Kidney (tissue), 14 donors: Measurements from ENCODE around the gene FAM13A. TPM values are rescaled to one million over a fixed set of nuclear protein-coding genes. Genes with fewer than 3 reads are reported as not detected.
"Not testable (repeated sequence)": the region's sequence is repeated elsewhere in the genome, so short reads cannot be mapped to it uniquely, and the experiment has no call there.

Source experiments
- DNase-seq, 5 donors: peaks; one replicate each; pipeline ENCODE4 v3.0.0-alpha.2; 2013 to 2020
- FAIRE-seq: peaks from 2 replicates; lab custom pipeline; 2012; peaks lifted over from hg19 to GRCh38; lab: Jason Lieb, UNC
- H3K27ac ChIP-seq, 2 donors: one replicate each; pipeline ENCODE4 v1.7.0; 2013; ENCODE audit warnings: low read depth in 2 of 2, low read length in 2 of 2, inconsistent platforms in 1 of 2
- H3K27me3 ChIP-seq: one replicate; pipeline ENCODE4 v1.7.1; 2013; ENCODE audit warnings: low read length, inconsistent platforms; ENCODE audit not compliant: control insufficient read depth, insufficient read depth
- H3K36me3 ChIP-seq, 3 donors: one replicate each; pipeline versions ENCODE4 v1.7.0 to v1.7.1; 2013; ENCODE audit warnings: low read length in 3 of 3, control low read depth in 1 of 3, inconsistent platforms in 1 of 3; ENCODE audit not compliant: insufficient read depth in 3 of 3, control insufficient read depth in 2 of 3
- H3K4me1 ChIP-seq, 3 donors: one replicate each; pipeline versions ENCODE4 v1.7.0 to v1.7.1; 2013; ENCODE audit warnings: low read length in 3 of 3, inconsistent platforms in 1 of 3, low read depth in 1 of 3; ENCODE audit not compliant: control insufficient read depth in 2 of 3, insufficient read depth in 2 of 3
- H3K4me3 ChIP-seq, 3 donors: one replicate each; pipeline versions ENCODE4 v1.7.0 to v1.8.1; 2013; ENCODE audit warnings: low read length in 3 of 3, control low read depth in 1 of 3, inconsistent platforms in 1 of 3
- H3K9ac ChIP-seq, 3 donors: one replicate each; pipeline versions ENCODE4 v1.7.0 to v1.7.1; 2013; ENCODE audit warnings: low read length in 3 of 3, control low read depth in 1 of 3, inconsistent platforms in 1 of 3
- H3K9me3 ChIP-seq, 3 donors: one replicate each; pipeline versions ENCODE4 v1.7.0 to v1.7.1; 2013; ENCODE audit warnings: low read length in 3 of 3, control low read depth in 1 of 3, inconsistent platforms in 1 of 3; ENCODE audit not compliant: control insufficient read depth in 2 of 3, insufficient read depth in 1 of 3
- CTCF ChIP-seq: IDR thresholded peaks from 3 replicates; pipeline ENCODE4 v1.5.1; 2012; ENCODE audit warnings: mild to moderate bottlenecking, moderate library complexity, borderline replicate concordance; ENCODE audit not compliant: insufficient read depth; ENCODE audit errors: extremely low read depth
- intact Hi-C: fragments of 100-400 bp; cut with DNase I; formaldehyde crosslinking; loops from one replicate; pipeline ENCODE4 v1.11.1; 2022
- polyA plus RNA-seq: library from polyadenylated mRNA; stranded (reverse); fragments of 350-450 nt; fragmentation: Illumina TruSeq; extraction: RNeasy Lipid Tissue Mini Kit (QIAGEN cat#74804); gene quantifications from one replicate; pipeline ENCODE4 v1.2.3, GENCODE V29; 2014; ENCODE audit warnings: low read depth, low replicate concordance; ENCODE audit not compliant: insufficient read depth
- total RNA-seq: library from RNA; stranded (reverse); fragmentation: NEBNext Ultra II Directional; extraction: Animal tissue kit (Norgen Biotek cat#: 25700); gene quantifications from one replicate; pipeline ENCODE4 v1.2.1, GENCODE V29; 2021
- donor health status: control.
- donor health status: control.
- donor health status: control.
- donor health status: control.
- donor health status: control.
- donor health status: DM: yes; HTN: yes; CAD: no.
- donor health status: Normal renal cell carcinoma (clear cell type).

FAM13A gene
- total and polyA plus RNA-seq, 2 donors from 2014 or later = 12.9 to 48.3 TPM

- DNase-seq (no peak), FAIRE-seq (no peak)
- peaks cover 0 to 5% (median 0%) of the 10 kb centered on the region in 3 donors for H3K9me3 ChIP-seq
- no peak overlapping the region for H3K9ac ChIP-seq
- H3K27ac ChIP-seq = no peak overlapping the region
- no peaks in the 10 kb centered on the region for H3K4me1 ChIP-seq
- intact Hi-C loops = no loop called here
- no peaks in the 10 kb centered on the region for H3K27me3 ChIP-seq
- TF ChIP-seq CTCF = no peak
- H3K36me3 ChIP-seq = peaks cover 0 to 2% (median 0%) of the 10 kb centered on the region in 3 donors
- no peak overlapping the region for H3K4me3 ChIP-seq
These were observed 149.5 kb downstream of the FAM13A start for GRCh38 chr4:88907478-88907877.

- DNase-seq, H3K9ac ChIP-seq, H3K4me3 ChIP-seq, H3K9me3 ChIP-seq, FAIRE-seq, H3K27me3 ChIP-seq, H3K36me3 ChIP-seq, H3K27ac ChIP-seq, H3K4me1 ChIP-seq, intact Hi-C loops: not testable (repeated sequence)
These were observed 152.7 kb downstream of the FAM13A start for GRCh38 chr4:88904240-88904639.

- FAIRE-seq (no peak), DNase-seq (no peak)
- TF ChIP-seq CTCF = no peak
- no peaks in the 10 kb centered on the region for H3K4me1 ChIP-seq
- no peak overlapping the region for H3K4me3 ChIP-seq
- H3K27ac ChIP-seq = no peak overlapping the region
- H3K27me3 ChIP-seq = no peaks in the 10 kb centered on the region
- H3K9me3 ChIP-seq = peaks cover 0 to 5% (median 0%) of the 10 kb centered on the region in 3 donors
- H3K9ac ChIP-seq = no peak overlapping the region
- intact Hi-C loops = no loop called here
- peaks cover 0 to 2% (median 0%) of the 10 kb centered on the region in 3 donors for H3K36me3 ChIP-seq
These were observed 156.6 kb downstream of the FAM13A start for GRCh38 chr4:88900432-88900831.

- FAIRE-seq (no peak), DNase-seq (no peak)
- H3K4me1 ChIP-seq = no peaks in the 10 kb centered on the region
- no peaks in the 10 kb centered on the region for H3K9me3 ChIP-seq
- no peaks in the 10 kb centered on the region for H3K27me3 ChIP-seq
- no peak overlapping the region for H3K4me3 ChIP-seq
- intact Hi-C loops = no loop called here
- no peaks in the 10 kb centered on the region for H3K36me3 ChIP-seq
- no peak overlapping the region for H3K9ac ChIP-seq
- H3K27ac ChIP-seq = no peak overlapping the region
- no peak for TF ChIP-seq CTCF
These were observed 159.2 kb downstream of the FAM13A start for GRCh38 chr4:88897752-88898151.
